Gastrocnemius medialis (tissue), 4 donors: ENCODE measurements around the gene IQCE. TPM values are rescaled to one million over a fixed set of nuclear protein-coding genes. Genes with fewer than 3 reads are reported as not detected.
"Not testable (repeated sequence)": the region's sequence is repeated elsewhere in the genome, so short reads cannot be mapped to it uniquely, and the experiment has no call there.

Experiments
- ATAC-seq, 2 donors: fragments of 150-250 bp; one replicate each; pipeline ENCODE4 v1.9.1; 2016
- DNase-seq, 2 donors: peaks; one replicate each; pipeline ENCODE4 v3.0.0-alpha.2; 2019
- H3K27ac ChIP-seq, 4 donors: fragments of 200-600 bp; sonication (generic); 1 replicate in 1 of 4; 2 replicates in 3 of 4; pipeline ENCODE4 v1.5.1; 2016 to 2018; ENCODE audit warnings: mild to moderate bottlenecking in 2 of 4, moderate library complexity in 1 of 4
- H3K27me3 ChIP-seq, 3 donors: fragments of 200-600 bp; sonication (generic) in 2 of 3; 1 replicate in 1 of 3; 2 replicates in 2 of 3; pipeline versions ENCODE4 v1.5.1 to v1.6.0; 2016 to 2019; ENCODE audit warnings: mild to moderate bottlenecking in 1 of 3, moderate library complexity in 1 of 3
- H3K36me3 ChIP-seq, 2 donors: fragments of 200-600 bp; sonication (generic) in 1 of 2; one replicate each; pipeline ENCODE4 v1.5.1; 2017 to 2018
- H3K4me1 ChIP-seq, 2 donors: fragments of 200-600 bp; sonication (generic) in 1 of 2; one replicate each; pipeline ENCODE4 v1.5.1; 2016 to 2017; ENCODE audit warnings: mild to moderate bottlenecking in 2 of 2
- H3K4me3 ChIP-seq, 4 donors: fragments of 200-600 bp; sonication (generic) in 3 of 4; 1 replicate in 1 of 4; 2 replicates in 3 of 4; pipeline ENCODE4 v1.5.1; 2016 to 2019; ENCODE audit warnings: mild to moderate bottlenecking in 2 of 4
- H3K9me3 ChIP-seq, 3 donors: fragments of 200-600 bp; sonication (generic) in 2 of 3; 1 replicate in 1 of 3; 2 replicates in 2 of 3; pipeline ENCODE4 v1.5.1; 2016 to 2019
- CTCF ChIP-seq, 5 experiments: fragments of 450-650 bp in 3 of 5; fragments of 200-600 bp in 2 of 5; sonication (generic) in 2 of 5; IDR thresholded peaks in 4 of 5; conservative IDR thresholded peaks in 1 of 5; 1 replicate in 4 of 5; 2 replicates in 1 of 5; pipeline ENCODE4 v1.5.1; 2016 to 2019; ENCODE audit warnings: antibody characterized with exemption in 5 of 5, mild to moderate bottlenecking in 3 of 5, moderate library complexity in 3 of 5
- POLR2A ChIP-seq, 2 donors: fragments of 450-650 bp; IDR thresholded peaks; one replicate each; pipeline ENCODE4 v1.6.1; 2017; ENCODE audit warnings: antibody characterized with exemption in 2 of 2, mild to moderate bottlenecking in 2 of 2, moderate library complexity in 2 of 2
- in situ Hi-C, 4 donors: fragments of 200-750 bp; cut with MboI; loops; one replicate each; pipeline versions ENCODE4 v1.15.0 to v1.8.0; 2017; ENCODE audit warnings: low sequenced_read_pairs in 4 of 4
- intact Hi-C: fragments of 100-400 bp; cut with DNase I; formaldehyde crosslinking; loops from one replicate; pipeline ENCODE4 v1.15.1; 2023; ENCODE audit warnings: low total_unique reads
- total RNA-seq, 4 donors: library from RNA; depleted of rRNA; stranded (reverse); fragments of >200 nt; gene quantifications; one replicate each; pipeline versions ENCODE4 v1.1.0 to v1.2.3, GENCODE V29; 2016

IQCE gene
- total RNA-seq, 4 donors from 2014 or later = 6.3 to 11.5 (median 8.8) TPM

- H3K27me3 ChIP-seq = no peaks in the 10 kb centered on the region
- DNase-seq = no peak
- TF ChIP-seq POLR2A (IDR thresholded peaks at IDR 0.05) = no peak
Measured at GRCh38 chr7:2553831-2554581, 4.8 kb upstream of the IQCE start.

GRCh38 chr7:2554661-2555111 lies 4.1 kb upstream of the IQCE start:
- TF ChIP-seq CTCF (IDR thresholded peaks at IDR 0.05 in 4 of 5, conservative IDR thresholded peaks at IDR 0.05 in 1 of 5) (no peak), POLR2A (IDR thresholded peaks at IDR 0.05) (no peak)
- H3K27ac ChIP-seq = peak overlapping the region; percentile 86 to 100 (median 98)
- ATAC-seq (no peak), DNase-seq (no peak)
- H3K4me3 ChIP-seq = peak overlapping the region; percentile 76 to 97 (median 80)
- H3K9me3 ChIP-seq = no peaks in the 10 kb centered on the region
- in situ Hi-C loops = no loop called here
- H3K4me1 ChIP-seq = peaks cover 23 to 25% of the 10 kb centered on the region in 2 donors
- H3K36me3 ChIP-seq = peaks cover 0 to 13% of the 10 kb centered on the region in 2 donors
- no peaks in the 10 kb centered on the region for H3K27me3 ChIP-seq
- intact Hi-C loops = loop anchor here (1.0 to 10.0 kb wide), 6 partner anchors 36 to 310 kb away; partner anchors contain the start of genes EIF3B, GNA12, GRIFIN and LFNG

More at GRCh38 chr7:2553831-2554581, 4.8 kb upstream of the IQCE start:
- ATAC-seq = no peak
- H3K9me3 ChIP-seq = no peaks in the 10 kb centered on the region
- H3K27ac ChIP-seq = peak overlapping the region in 2 of 4 donors; percentile 86 to 97
- intact Hi-C loops = loop anchor here (2.0 to 10.0 kb wide), 3 partner anchors 35 to 309 kb away; partner anchors contain the start of genes EIF3B, LFNG, MRM2 and NUDT1
- H3K4me1 ChIP-seq = peaks cover 22 to 23% of the 10 kb centered on the region in 2 donors
- H3K4me3 ChIP-seq = peak overlapping the region; percentile 76 to 97 (median 80)
- in situ Hi-C loops = no loop called here
- H3K36me3 ChIP-seq = peaks cover 0 to 18% of the 10 kb centered on the region in 2 donors

- in situ Hi-C loops = no loop called here
- intact Hi-C loops = loop anchor here (1.0 to 10.0 kb wide), 6 partner anchors 37 to 311 kb away; partner anchors contain the start of genes EIF3B, GNA12, GRIFIN and LFNG
- Histone ChIP-seq H3K27ac (peak within 1 kb of the TSS; percentile 86 to 100 (median 98)), H3K4me3 (peak within 1 kb of the TSS; percentile 76 to 97 (median 80)), H3K36me3 (peaks cover 0 to 9% of the 10 kb centered on the region in 2 donors), H3K4me1 (peaks cover 29 to 32% of the 10 kb centered on the region in 2 donors), H3K9me3 (no peaks in the 10 kb centered on the region), H3K27me3 (no peaks in the 10 kb centered on the region)
- DNase-seq = peak; percentile 93 to 95
- peak; percentile 87 to 90 for ATAC-seq
- TF ChIP-seq POLR2A (IDR thresholded peaks at IDR 0.05) (peak; percentile 63 to 64), CTCF (IDR thresholded peaks at IDR 0.05 in 4 of 5, conservative IDR thresholded peaks at IDR 0.05 in 1 of 5) (peak in 4 of 5 experiments; percentile 18 to 57 (median 19))
Measured at GRCh38 chr7:2555121-2556052, 3.4 kb upstream of the IQCE start, which contains the start of gene BRAT1. Gene BRAT1 (minus strand): TSS chr7:2555524. CDS start chr7:2554431, 1,093 bp downstream.

- DNase-seq = no peak
- no peaks in the 10 kb centered on the region for H3K9me3 ChIP-seq
- intact Hi-C loops (loop anchor here (2.0 to 10.0 kb wide), 4 partner anchors 71 to 315 kb away; partner anchors contain the start of genes GRIFIN, MRM2, NUDT1 and SNX8), in situ Hi-C loops (no loop called here)
- H3K36me3 ChIP-seq = no peaks in the 10 kb centered on the region
- H3K4me3 ChIP-seq = peak overlapping the region; percentile 58 to 95 (median 72)
- TF ChIP-seq POLR2A (IDR thresholded peaks at IDR 0.05) (no peak), CTCF (IDR thresholded peaks at IDR 0.05 in 4 of 5, conservative IDR thresholded peaks at IDR 0.05 in 1 of 5) (no peak)
- no peaks in the 10 kb centered on the region for H3K27me3 ChIP-seq
- peak overlapping the region; percentile 15 to 76 (median 58) for H3K27ac ChIP-seq
- peaks cover 21 to 26% of the 10 kb centered on the region in 2 donors for H3K4me1 ChIP-seq
- ATAC-seq = peak in 1 of 2 donors; percentile 1
Measured at GRCh38 chr7:2559283-2559950, 638 bp downstream of the IQCE start.

- H3K27me3 ChIP-seq, H3K9me3 ChIP-seq, H3K36me3 ChIP-seq, H3K4me3 ChIP-seq, H3K27ac ChIP-seq, intact Hi-C loops, DNase-seq, ATAC-seq: not testable (repeated sequence)
- in situ Hi-C loops = loop anchor here in 2 of 4 donors (10.0 kb wide), 1 partner anchor 121 kb away; the partner anchor contains the start of gene AMZ1 (in 2 of the 2)
- H3K4me1 ChIP-seq = peaks cover 12 to 18% of the 10 kb centered on the region in 2 donors
Measured at GRCh38 chr7:2563955-2564354, 5.2 kb downstream of the IQCE start.
